ENCODE data around the gene SCEL. TPM values are rescaled to one million over a fixed set of nuclear protein-coding genes. Genes with fewer than 3 reads are reported as not detected.

Gene SCEL
- total and polyA plus RNA-seq, 2 experiments from 2014 or later, result not detected

GRCh38 chr13:77584106-77584505 lies 48.6 kb downstream of the SCEL start:
- ATAC-seq, result no peak
- no peak overlapping the region for H2AFZ ChIP-seq

More at GRCh38 chr13:77584106-77584505, 48.6 kb downstream of the SCEL start:
- no peak overlapping the region for H3K4me2 ChIP-seq
- TF ChIP-seq STAT1 (IDR thresholded peaks at IDR 0.05; ENCODE audit: unreplicated experiment) (no peak), EZH2phosphoT487 (IDR thresholded peaks at IDR 0.05; ENCODE audit: unreplicated experiment) (no peak), NANOG (IDR thresholded peaks at IDR 0.05; ENCODE audit: borderline replicate concordance) (no peak), ETS1 (IDR thresholded peaks at IDR 0.05) (no peak), CREB1 (CRISPR knock-in tag; IDR thresholded peaks at IDR 0.05; ENCODE audit: low read depth) (no peak), REST (IDR thresholded peaks at IDR 0.05; ENCODE audit: unreplicated experiment) (no peak), ZNF331 (CRISPR knock-in tag; IDR thresholded peaks at IDR 0.05; ENCODE audit: low read depth) (no peak), EZH2 (IDR thresholded peaks at IDR 0.05; ENCODE audit: low read depth, unreplicated experiment) (no peak)
- TF ChIP-seq, protein P1, sequence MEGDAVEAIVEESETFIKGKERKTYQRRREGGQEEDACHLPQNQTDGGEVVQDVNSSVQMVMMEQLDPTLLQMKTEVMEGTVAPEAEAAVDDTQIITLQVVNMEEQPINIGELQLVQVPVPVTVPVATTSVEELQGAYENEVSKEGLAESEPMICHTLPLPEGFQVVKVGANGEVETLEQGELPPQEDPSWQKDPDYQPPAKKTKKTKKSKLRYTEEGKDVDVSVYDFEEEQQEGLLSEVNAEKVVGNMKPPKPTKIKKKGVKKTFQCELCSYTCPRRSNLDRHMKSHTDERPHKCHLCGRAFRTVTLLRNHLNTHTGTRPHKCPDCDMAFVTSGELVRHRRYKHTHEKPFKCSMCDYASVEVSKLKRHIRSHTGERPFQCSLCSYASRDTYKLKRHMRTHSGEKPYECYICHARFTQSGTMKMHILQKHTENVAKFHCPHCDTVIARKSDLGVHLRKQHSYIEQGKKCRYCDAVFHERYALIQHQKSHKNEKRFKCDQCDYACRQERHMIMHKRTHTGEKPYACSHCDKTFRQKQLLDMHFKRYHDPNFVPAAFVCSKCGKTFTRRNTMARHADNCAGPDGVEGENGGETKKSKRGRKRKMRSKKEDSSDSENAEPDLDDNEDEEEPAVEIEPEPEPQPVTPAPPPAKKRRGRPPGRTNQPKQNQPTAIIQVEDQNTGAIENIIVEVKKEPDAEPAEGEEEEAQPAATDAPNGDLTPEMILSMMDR (conservative IDR thresholded peaks at IDR 0.05; ENCODE audit: low read depth in 2 of 2), result no peak
- no peak for DNase-seq (ENCODE audit: low spot score)
- Mint-ChIP-seq H3K27ac (no peak overlapping the region), H3K4me1 (no peaks in the 10 kb centered on the region), H3K27me3 (ENCODE audit: insufficient read depth, low read depth, poor library complexity) (no peaks in the 10 kb centered on the region), H3K4me3 (no peak overlapping the region), H3K9me3 (no peaks in the 10 kb centered on the region), H3K36me3 (ENCODE audit: low read depth) (no peaks in the 10 kb centered on the region)
- H3K4me1 ChIP-seq (ENCODE audit: insufficient read depth), result no peaks in the 10 kb centered on the region
- no peaks in the 10 kb centered on the region for H4K20me1 ChIP-seq (replicated peaks; ENCODE audit: insufficient read depth)
- no peaks in the 10 kb centered on the region for H3K79me2 ChIP-seq (replicated peaks; ENCODE audit: insufficient read depth)
- no peaks in the 10 kb centered on the region for H3K36me3 ChIP-seq (ENCODE audit: insufficient read depth)
- no peaks in the 10 kb centered on the region for H3F3A ChIP-seq (replicated peaks; ENCODE audit: low read depth)
- H3K9me2 ChIP-seq (ENCODE audit: insufficient read depth), result peaks cover 16% of the 10 kb centered on the region; the same call in 1 of the 2 replicates
- no peak overlapping the region for H3K27ac ChIP-seq (ENCODE audit: low read depth)
- no peaks in the 10 kb centered on the region for H3K27me3 ChIP-seq (ENCODE audit: insufficient read depth)
- no peak overlapping the region for H3K4me3 ChIP-seq
